ENCODE measurements around the gene SEC24C.

The SEC24C gene

GRCh38 chr10:73782749-73783085 is 38.5 kb downstream of the SEC24C start:
- TF ChIP-seq ZFX (IDR thresholded peaks at IDR 0.05) (no peak), CTCF (conservative IDR thresholded peaks at IDR 0.05) (no peak)
- H3K27ac ChIP-seq: peak overlapping the region; percentile 91

- H3K27ac ChIP-seq: peak within 1 kb of the TSS; percentile 80
- TF ChIP-seq ZFX (IDR thresholded peaks at IDR 0.05) (no peak), CTCF (conservative IDR thresholded peaks at IDR 0.05) (no peak; the same call in 1 of the 2 replicates)
These were observed 41.1 kb downstream of the SEC24C start, which contains the start of gene ZSWIM8 for GRCh38 chr10:73785211-73785720. Gene ZSWIM8 (plus strand): TSS chr10:73785606. CDS start chr10:73785879, 273 bp downstream.

- peak overlapping the region; percentile 80 for H3K27ac ChIP-seq
- TF ChIP-seq ZFX (IDR thresholded peaks at IDR 0.05): peak; percentile 92
- no peak for TF ChIP-seq CTCF (conservative IDR thresholded peaks at IDR 0.05)
These were observed 41.7 kb downstream of the SEC24C start for GRCh38 chr10:73785721-73786511.

GRCh38 chr10:73786512-73786885 is 42.3 kb downstream of the SEC24C start:
- peak overlapping the region; percentile 80 for H3K27ac ChIP-seq

GRCh38 chr10:73787031-73787800 is 43.0 kb downstream of the SEC24C start:
- H3K27ac ChIP-seq: peak overlapping the region; percentile 80; the same call in 1 of the 2 replicates

More at GRCh38 chr10:73786512-73786885, 42.3 kb downstream of the SEC24C start:
- TF ChIP-seq CTCF (conservative IDR thresholded peaks at IDR 0.05) (no peak), ZFX (IDR thresholded peaks at IDR 0.05) (no peak)

GRCh38 chr10:73788864-73789658 is 44.9 kb downstream of the SEC24C start:
- H3K27ac ChIP-seq: no peak overlapping the region
- TF ChIP-seq CTCF (conservative IDR thresholded peaks at IDR 0.05) (no peak), ZFX (IDR thresholded peaks at IDR 0.05) (no peak)

GRCh38 chr10:73789659-73790055 is 45.5 kb downstream of the SEC24C start:
- no peak overlapping the region for H3K27ac ChIP-seq
- TF ChIP-seq ZFX (IDR thresholded peaks at IDR 0.05): no peak
- no peak for TF ChIP-seq CTCF (conservative IDR thresholded peaks at IDR 0.05)

Measured in C4-2B (cell line).